HCT116 (cell line): ENCODE results near the gene PPFIA1. TPM values are rescaled to one million over a fixed set of nuclear protein-coding genes. Genes with fewer than 3 reads are reported as not detected.

Experiments used
- ATAC-seq: fragments of 200-7000 bp; cut with Tn5 transposase; 2 replicates; pipeline ENCODE4 v1.9.1; 2020; ENCODE audit warnings: mild to moderate bottlenecking, moderate library complexity
- BruUV-seq: library from RNA; stranded (reverse); fragments of 400-500 nt; replicated peaks from 2 replicates; lab custom pipeline; 2021; lab: Mats Ljungman, UMichigan
- CTCF ChIA-PET: fragments of 300-600 bp; sonication (Branson Sonifier 250); formaldehyde crosslinking; loops from one replicate; lab custom pipeline; 2021; ENCODE audit warnings: antibody characterized with exemption; lab: Charles Lee
- POLR2A ChIA-PET: fragments of 300-600, 350-600 bp; sonication (Branson Sonifier 250); formaldehyde crosslinking; loops from one replicate; lab custom pipeline; 2021; ENCODE audit warnings: antibody characterized with exemption; lab: Charles Lee
- RAD21 ChIA-PET, 2 experiments: fragments of 300-600 bp; sonication (Branson Sonifier 250); formaldehyde crosslinking; loops; one replicate each; lab custom pipeline; 2023; ENCODE audit warnings: low total read pairs in 2 of 2; ENCODE audit not compliant: uncharacterized antibody in 2 of 2, unreplicated experiment in 2 of 2, low non-redundant PET in 1 of 2; lab: Charles Lee
- DNase-seq: peaks from one replicate; pipeline ENCODE4 v3.0.0-alpha.2; 2010; ENCODE audit warnings: low read depth, low spot score
- H2AFZ ChIP-seq: fragments of 200-600 bp; shearing (Covaris generic), sonication (generic); 2 replicates; pipeline ENCODE4 v1.6.1; 2017; ENCODE audit warnings: low read depth, mixed run types, mixed read lengths, antibody characterized with exemption, low read length; ENCODE audit not compliant: poor library complexity, severe bottlenecking
- H3K27ac ChIP-seq: 2 replicates; pipeline ENCODE4 v1.5.1; 2012; ENCODE audit warnings: low read depth, low read length
- H3K27me3 ChIP-seq: fragments of 200-600 bp; sonication (generic); 2 replicates; pipeline ENCODE4 v1.6.1; 2016; ENCODE audit warnings: mixed run types, low read length, mixed read lengths; ENCODE audit not compliant: insufficient read depth
- H3K36me3 ChIP-seq, 2 experiments: fragments of 200-500 bp in 1 of 2; fragments of 200-600 bp in 1 of 2; sonication (Bioruptor generic) in 1 of 2; sonication (generic) in 1 of 2; 2 replicates each; pipeline versions ENCODE4 v1.5.1 to v1.6.1; 2014 to 2016; ENCODE audit warnings: low read length in 2 of 2, inconsistent platforms in 1 of 2, mixed read lengths in 1 of 2, mixed run types in 1 of 2; ENCODE audit not compliant: insufficient read depth in 2 of 2, control insufficient read depth in 1 of 2
- H3K4me1 ChIP-seq, 2 experiments: fragments of 200-600 bp in 1 of 2; sonication (generic) in 1 of 2; 2 replicates each; pipeline versions ENCODE4 v1.5.1 to v1.6.1; 2012 to 2017; ENCODE audit warnings: low read length in 2 of 2, inconsistent platforms in 1 of 2, mild to moderate bottlenecking in 1 of 2, mixed read lengths in 1 of 2, mixed run types in 1 of 2, moderate library complexity in 1 of 2; ENCODE audit not compliant: insufficient read depth in 2 of 2, control insufficient read depth in 1 of 2
- H3K4me2 ChIP-seq: fragments of 200-600 bp; sonication (generic); 2 replicates; pipeline ENCODE4 v1.6.1; 2017; ENCODE audit warnings: mixed run types, low read length, mixed read lengths
- H3K4me3 ChIP-seq, 2 experiments: fragments of 200-600 bp in 1 of 2; sonication (generic) in 1 of 2; replicated peaks in 1 of 2; 2 replicates each; pipeline ENCODE4 v1.5.1; 2011 to 2016; ENCODE audit warnings: low read length in 2 of 2, control low read depth in 1 of 2, low read depth in 1 of 2, mild to moderate bottlenecking in 1 of 2, mixed read lengths in 1 of 2, mixed run types in 1 of 2
- H3K79me2 ChIP-seq: fragments of 200-600 bp; sonication (generic); 2 replicates; pipeline ENCODE4 v1.6.1; 2017; ENCODE audit warnings: mild to moderate bottlenecking, mixed run types, low read length, moderate library complexity, mixed read lengths; ENCODE audit not compliant: insufficient read depth
- H3K9ac ChIP-seq: fragments of 200-600 bp; sonication (generic); 2 replicates; pipeline ENCODE4 v1.6.1; 2016; ENCODE audit warnings: low read length, mixed read lengths
- H3K9me2 ChIP-seq: fragments of 200-600 bp; sonication (generic), shearing (Covaris generic); 2 replicates; pipeline ENCODE4 v1.6.1; 2017; ENCODE audit warnings: mixed run types, mild to moderate bottlenecking, moderate library complexity; ENCODE audit not compliant: insufficient read depth
- H3K9me3 ChIP-seq, 2 experiments: fragments of 200-500 bp in 1 of 2; fragments of 200-600 bp in 1 of 2; sonication (Bioruptor generic) in 1 of 2; sonication (generic) in 1 of 2; 2 replicates each; pipeline ENCODE4 v1.6.1; 2014 to 2017; ENCODE audit warnings: low read length in 2 of 2, mixed read lengths in 2 of 2, inconsistent platforms in 1 of 2, low read depth in 1 of 2, mild to moderate bottlenecking in 1 of 2, mixed run types in 1 of 2, moderate library complexity in 1 of 2; ENCODE audit not compliant: control insufficient read depth in 1 of 2, insufficient read depth in 1 of 2
- H4K20me1 ChIP-seq: fragments of 200-600 bp; sonication (generic), shearing (Covaris generic); 2 replicates; pipeline ENCODE4 v1.6.1; 2017; ENCODE audit warnings: mixed run types, mild to moderate bottlenecking, moderate library complexity; ENCODE audit not compliant: insufficient read depth
- ATF3 ChIP-seq: IDR thresholded peaks from 2 replicates; pipeline ENCODE4 v1.6.1; 2012
- CBX3 ChIP-seq: IDR thresholded peaks from 2 replicates; pipeline ENCODE4 v1.6.1; 2012; ENCODE audit warnings: low read depth
- CTCF ChIP-seq, 3 experiments: fragments of 200-600 bp in 1 of 3; sonication (generic) in 1 of 3; IDR thresholded peaks in 2 of 3; conservative IDR thresholded peaks in 1 of 3; 2 replicates each; pipeline ENCODE4 v1.5.1; 2012 to 2017; ENCODE audit warnings: low read depth in 2 of 3, low read length in 2 of 3, antibody characterized with exemption in 1 of 3, borderline replicate concordance in 1 of 3, control low read depth in 1 of 3, mild to moderate bottlenecking in 1 of 3, mixed read lengths in 1 of 3, mixed run types in 1 of 3, moderate library complexity in 1 of 3; ENCODE audit not compliant: insufficient read depth in 1 of 3
- EGR1 ChIP-seq: IDR thresholded peaks from 2 replicates; pipeline ENCODE4 v1.6.1; 2012; ENCODE audit warnings: low read depth
- EZH2 ChIP-seq: fragments of 200-600 bp; sonication (generic); IDR thresholded peaks from 2 replicates; pipeline ENCODE4 v1.6.1; 2017; ENCODE audit warnings: antibody characterized with exemption, mixed run types
- EZH2phosphoT487 ChIP-seq: fragments of 200-600 bp; IDR thresholded peaks from 2 replicates; pipeline ENCODE4 v1.6.1; 2018; ENCODE audit warnings: antibody characterized with exemption, borderline replicate concordance
- FOSL1 ChIP-seq: IDR thresholded peaks from 2 replicates; pipeline ENCODE4 v1.6.1; 2012; ENCODE audit warnings: low read depth
- JUND ChIP-seq: IDR thresholded peaks from 2 replicates; pipeline ENCODE4 v1.6.1; 2012
- MAX ChIP-seq: IDR thresholded peaks from 2 replicates; pipeline ENCODE4 v1.6.1; 2012
- POLR2A ChIP-seq: IDR thresholded peaks from 2 replicates; pipeline ENCODE4 v1.7.0; 2011; ENCODE audit warnings: borderline replicate concordance; ENCODE audit not compliant: insufficient read depth, insufficient read length; ENCODE audit errors: extremely low read depth
- POLR2AphosphoS5 ChIP-seq: IDR thresholded peaks from 2 replicates; pipeline ENCODE4 v1.6.1; 2011; ENCODE audit warnings: mild to moderate bottlenecking, low read depth, low read length, moderate library complexity
- RAD21 ChIP-seq: IDR thresholded peaks from 2 replicates; pipeline ENCODE4 v1.6.1; 2012; ENCODE audit warnings: low read depth, mild to moderate bottlenecking
- REST ChIP-seq: IDR thresholded peaks from 2 replicates; pipeline ENCODE4 v1.6.1; 2012; ENCODE audit warnings: low read depth
- SP1 ChIP-seq: IDR thresholded peaks from 2 replicates; pipeline ENCODE4 v1.6.1; 2012; ENCODE audit warnings: low read depth
- SRF ChIP-seq: IDR thresholded peaks from 2 replicates; pipeline ENCODE4 v1.6.1; 2012; ENCODE audit warnings: low read depth
- TCF7L2 ChIP-seq: IDR thresholded peaks from 2 replicates; pipeline ENCODE4 v1.7.0; 2011; ENCODE audit warnings: borderline replicate concordance, inconsistent platforms; ENCODE audit not compliant: insufficient read depth, insufficient read length; ENCODE audit errors: extremely low read depth
- YY1 ChIP-seq: IDR thresholded peaks from 2 replicates; pipeline ENCODE4 v1.6.1; 2011; ENCODE audit warnings: low read length, low read depth, moderate library complexity, mild to moderate bottlenecking; ENCODE audit not compliant: insufficient replicate concordance; ENCODE audit errors: extremely low read depth
- ZBTB33 ChIP-seq: IDR thresholded peaks from 2 replicates; pipeline ENCODE4 v1.6.1; 2011; ENCODE audit warnings: mild to moderate bottlenecking, low read length, moderate library complexity; ENCODE audit not compliant: insufficient replicate concordance; ENCODE audit errors: extremely low read depth
- ZFX ChIP-seq: fragments of 450-650 bp; IDR thresholded peaks from 2 replicates; pipeline ENCODE4 v1.6.1; 2017
- ZNF274 ChIP-seq: fragments of 200-500 bp; sonication (Bioruptor generic); IDR thresholded peaks from 2 replicates; pipeline ENCODE4 v1.6.1; 2014; ENCODE audit warnings: mild to moderate bottlenecking, low read depth, low read length, inconsistent platforms
- intact Hi-C: fragments of 100-400 bp; cut with micrococcal nuclease; formaldehyde crosslinking; loops from 2 replicates; pipeline ENCODE4 v1.10.0; 2022
- total RNA-seq: library from RNA; stranded (reverse); gene quantifications from one replicate; pipeline ENCODE4 v1.2.1, GENCODE V29; 2021; ENCODE audit not compliant: unreplicated experiment

Gene PPFIA1
- total RNA-seq, 1 experiment from 2014 or later: 48.6 TPM

GRCh38 chr11:70371241-70371640 lies 100.8 kb downstream of the PPFIA1 start:
- no peak overlapping the region for H3K4me2 ChIP-seq
- no TSS peak for BruUV-seq
- H3K36me3 ChIP-seq: peaks cover 10 to 12% of the 10 kb centered on the region in 2 experiments
- no peak overlapping the region for H3K4me3 ChIP-seq
- CTCF ChIA-PET: no interaction called here
- H2AFZ ChIP-seq: no peak overlapping the region
- peaks cover 12% of the 10 kb centered on the region; the same call in 1 of the 2 replicates for H3K79me2 ChIP-seq
- peaks cover 0 to 4% of the 10 kb centered on the region in 2 experiments; a peak in 1 of 4 replicates for H3K9me3 ChIP-seq
- POLR2A ChIA-PET: no interaction called here
- H3K27me3 ChIP-seq: no peaks in the 10 kb centered on the region
- H4K20me1 ChIP-seq: no peaks in the 10 kb centered on the region
- intact Hi-C loops: no loop called here
- RAD21 ChIA-PET: no interaction called here
- TF ChIP-seq EZH2: no peak
- no peak for TF ChIP-seq SRF
- no peak for TF ChIP-seq RAD21
- TF ChIP-seq MAX: no peak
- no peak for TF ChIP-seq POLR2A
- TF ChIP-seq EZH2phosphoT487: no peak
- no peak for TF ChIP-seq JUND
- no peak for TF ChIP-seq POLR2AphosphoS5
- no peak for TF ChIP-seq REST
- TF ChIP-seq ZNF274: no peak
- TF ChIP-seq CTCF (IDR thresholded peaks at IDR 0.05 in 2 of 3, conservative IDR thresholded peaks at IDR 0.05 in 1 of 3; ENCODE audit: borderline replicate concordance in 1 of 3, insufficient read depth in 1 of 3, low read depth in 2 of 3, low read length in 2 of 3): no peak
- TF ChIP-seq YY1: no peak
- no peak for TF ChIP-seq CBX3
- no peak for TF ChIP-seq SP1
- no peak for TF ChIP-seq FOSL1
- no peak for TF ChIP-seq ZBTB33
- TF ChIP-seq ZFX: no peak
- TF ChIP-seq ATF3: no peak
- TF ChIP-seq TCF7L2: no peak
- TF ChIP-seq EGR1: no peak
- TF ChIP-seq, all 23 proteins: peak for 0
- Histone ChIP-seq H3K4me1 (no peaks in the 10 kb centered on the region), H3K9ac (no peak overlapping the region), H3K27ac (no peak overlapping the region), H3K9me2 (no peaks in the 10 kb centered on the region)
- ATAC-seq: no peak
- DNase-seq: no peak
